Tibial nerve (tissue), 4 donors: ENCODE measurements around the gene SLC44A5.

Source experiments
- EP300 ChIP-seq, 2 donors: sonication (generic); formaldehyde crosslinking; IDR thresholded peaks; one replicate each; pipeline ENCODE4 v1.6.1; 2017; ENCODE audit warnings: antibody characterized with exemption in 2 of 2, mild to moderate bottlenecking in 1 of 2
- POLR2A ChIP-seq, 2 donors: fragments of 450-650 bp; IDR thresholded peaks; one replicate each; pipeline ENCODE4 v1.6.1; 2017; ENCODE audit warnings: antibody characterized with exemption in 2 of 2, mild to moderate bottlenecking in 2 of 2, moderate library complexity in 2 of 2
- TF ChIP-seq, protein P1 (sequence below), 5 experiments: fragments of 200-600 bp in 3 of 5; fragments of 450-650 bp in 2 of 5; sonication (generic) in 3 of 5; IDR thresholded peaks; one replicate each; pipeline ENCODE4 v1.5.1; 2016 to 2019; ENCODE audit warnings: antibody characterized with exemption in 5 of 5, mild to moderate bottlenecking in 3 of 5, moderate library complexity in 2 of 5

DNA sequence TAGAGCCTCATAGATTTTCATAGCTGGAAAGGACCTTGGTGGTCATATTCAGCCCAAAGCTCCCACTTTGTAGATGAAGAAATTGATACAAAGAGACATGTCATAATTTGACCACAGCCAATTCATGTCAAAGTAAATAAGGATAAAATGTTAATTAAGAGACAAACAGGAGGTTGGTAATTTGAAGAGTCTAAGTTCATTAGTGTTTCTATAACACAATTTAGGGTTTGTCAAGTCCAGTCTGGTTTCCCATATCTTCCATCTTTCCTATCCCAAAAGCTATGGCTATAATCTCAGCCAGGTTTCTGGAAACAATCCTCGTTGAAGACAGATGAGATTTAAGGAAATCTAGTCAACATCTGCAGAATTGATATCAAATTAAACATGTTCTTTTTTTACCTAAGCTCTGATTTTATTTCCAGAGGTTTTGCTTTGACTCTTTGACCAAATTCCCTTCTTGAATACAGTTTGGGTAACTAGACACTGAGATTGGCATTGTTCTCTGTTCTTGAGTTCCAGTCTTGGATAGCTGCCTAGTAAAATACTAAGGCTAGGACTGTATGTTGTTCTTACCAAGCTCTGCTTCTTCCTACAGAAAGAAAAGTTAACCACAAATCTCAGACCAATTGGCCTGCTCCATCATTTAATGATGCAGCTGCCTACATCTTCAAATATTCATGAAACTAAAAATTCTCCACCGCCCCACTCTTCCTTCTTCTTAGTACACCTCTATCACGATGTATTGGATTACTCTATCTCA, 62.0 kb downstream of the SLC44A5 start:
- TF ChIP-seq, protein P1, sequence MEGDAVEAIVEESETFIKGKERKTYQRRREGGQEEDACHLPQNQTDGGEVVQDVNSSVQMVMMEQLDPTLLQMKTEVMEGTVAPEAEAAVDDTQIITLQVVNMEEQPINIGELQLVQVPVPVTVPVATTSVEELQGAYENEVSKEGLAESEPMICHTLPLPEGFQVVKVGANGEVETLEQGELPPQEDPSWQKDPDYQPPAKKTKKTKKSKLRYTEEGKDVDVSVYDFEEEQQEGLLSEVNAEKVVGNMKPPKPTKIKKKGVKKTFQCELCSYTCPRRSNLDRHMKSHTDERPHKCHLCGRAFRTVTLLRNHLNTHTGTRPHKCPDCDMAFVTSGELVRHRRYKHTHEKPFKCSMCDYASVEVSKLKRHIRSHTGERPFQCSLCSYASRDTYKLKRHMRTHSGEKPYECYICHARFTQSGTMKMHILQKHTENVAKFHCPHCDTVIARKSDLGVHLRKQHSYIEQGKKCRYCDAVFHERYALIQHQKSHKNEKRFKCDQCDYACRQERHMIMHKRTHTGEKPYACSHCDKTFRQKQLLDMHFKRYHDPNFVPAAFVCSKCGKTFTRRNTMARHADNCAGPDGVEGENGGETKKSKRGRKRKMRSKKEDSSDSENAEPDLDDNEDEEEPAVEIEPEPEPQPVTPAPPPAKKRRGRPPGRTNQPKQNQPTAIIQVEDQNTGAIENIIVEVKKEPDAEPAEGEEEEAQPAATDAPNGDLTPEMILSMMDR (IDR thresholded peaks at IDR 0.05) = no peak
- TF ChIP-seq POLR2A (IDR thresholded peaks at IDR 0.05) = no peak
- no peak for TF ChIP-seq EP300 (IDR thresholded peaks at IDR 0.05)
